ENCODE measurements around the gene SAAL1.
A peak's percentile ranks its signal among the peaks of the same experiment; 100 is the strongest.

The SAAL1 gene

DNA sequence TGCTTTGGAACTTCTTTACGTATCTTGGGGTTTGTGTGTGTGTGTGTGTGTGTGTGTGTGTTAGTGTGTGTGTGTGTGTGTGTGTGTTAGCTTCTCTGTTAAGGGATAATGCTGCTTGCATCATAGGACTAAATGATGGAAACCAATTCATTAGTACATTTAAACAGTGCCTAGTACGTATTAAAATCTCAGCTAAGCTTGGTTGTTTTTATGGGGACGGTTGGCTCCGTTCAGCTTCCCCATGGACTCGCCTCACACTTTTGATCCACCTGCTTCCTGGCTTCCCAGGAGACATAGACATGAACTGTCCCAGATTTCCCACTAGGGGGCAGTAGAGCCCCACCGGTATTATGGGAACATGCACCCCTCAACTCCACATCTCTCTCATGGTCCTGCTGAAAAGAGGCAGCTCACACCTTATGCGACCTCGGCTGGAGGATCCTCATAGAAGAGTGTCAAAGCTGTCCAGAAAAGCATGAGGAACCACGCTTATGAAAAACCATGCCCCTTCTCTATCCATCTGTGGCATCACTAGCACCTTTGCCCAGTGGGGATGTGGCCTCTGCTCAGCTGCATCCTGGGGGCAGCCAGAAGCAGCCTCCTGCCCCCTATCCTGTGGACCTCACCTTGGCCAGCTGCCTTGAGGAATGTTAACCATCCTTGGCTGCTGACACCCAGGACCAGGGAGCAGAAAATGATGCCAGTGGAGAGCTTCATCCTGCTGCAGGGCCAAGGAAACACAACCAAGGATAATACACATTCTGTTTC is 9.7 kb upstream of the SAAL1 start:
- Histone ChIP-seq H3K4me3 (no peak overlapping the region), H3K27ac (no peak overlapping the region), H3K27me3 (no peaks in the 10 kb centered on the region), H3K9ac (no peak overlapping the region), H3K4me2 (no peak overlapping the region), H3K4me1 (no peaks in the 10 kb centered on the region), H4K20me1 (no peaks in the 10 kb centered on the region), H3K36me3 (no peaks in the 10 kb centered on the region), H3K9me3 (no peaks in the 10 kb centered on the region)
- no peak for TF ChIP-seq Cebpa-rat (IDR thresholded peaks at IDR 0.05)

DNA sequence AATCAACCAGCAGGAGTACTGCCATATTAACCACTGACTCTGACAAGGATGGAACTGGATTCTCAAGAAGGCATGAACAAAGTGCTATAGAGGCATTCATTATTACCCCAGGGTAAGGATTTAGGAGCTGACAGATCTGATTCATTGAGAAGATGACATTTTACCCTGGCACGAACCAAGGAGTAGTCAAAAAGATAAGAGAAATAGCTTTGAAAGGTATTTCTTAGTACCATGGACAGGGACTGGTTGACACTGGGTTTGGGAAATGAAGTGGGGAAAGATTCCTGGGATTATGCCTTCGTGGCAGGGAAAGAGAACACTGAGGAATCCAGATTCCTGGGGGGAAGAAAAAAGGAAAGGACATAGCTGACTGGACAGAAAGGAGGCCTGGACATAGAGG is 5.1 kb upstream of the SAAL1 start:
- H3K36me3 ChIP-seq = no peaks in the 10 kb centered on the region
- no peak overlapping the region for H3K4me2 ChIP-seq
- no peaks in the 10 kb centered on the region for H3K9me3 ChIP-seq
- no peak overlapping the region for H3K27ac ChIP-seq
- no peaks in the 10 kb centered on the region for H4K20me1 ChIP-seq
- no peak for TF ChIP-seq Cebpa-rat (IDR thresholded peaks at IDR 0.05)
- no peaks in the 10 kb centered on the region for H3K4me1 ChIP-seq
- H3K27me3 ChIP-seq = no peaks in the 10 kb centered on the region
- no peak overlapping the region for H3K4me3 ChIP-seq
- no peak overlapping the region for H3K9ac ChIP-seq

DNA sequence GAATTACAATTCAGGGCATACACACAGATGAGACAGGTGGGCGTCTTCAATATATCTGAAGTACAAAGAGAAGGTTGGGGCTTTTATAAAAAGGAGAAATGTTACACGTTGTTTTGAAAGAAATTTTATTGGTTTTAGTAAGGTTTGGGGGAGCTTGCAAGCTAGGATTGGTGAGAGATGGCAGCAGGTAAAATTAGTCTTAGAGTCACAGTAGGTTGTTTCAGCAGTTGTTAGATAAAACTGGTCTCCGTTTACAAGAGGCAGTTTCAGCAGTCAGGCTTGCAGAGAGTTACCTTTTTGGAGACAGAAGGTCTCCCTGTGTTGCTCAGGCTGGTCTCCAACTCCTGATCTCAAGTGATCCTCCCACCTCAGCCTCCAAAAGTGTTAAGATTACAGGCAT is 2.4 kb upstream of the SAAL1 start:
- H3K9ac ChIP-seq = no peak overlapping the region
- no peaks in the 10 kb centered on the region for H3K27me3 ChIP-seq
- no peak overlapping the region for H3K4me2 ChIP-seq
- no peak for TF ChIP-seq Cebpa-rat (IDR thresholded peaks at IDR 0.05)
- H3K36me3 ChIP-seq = peaks cover 4% of the 10 kb centered on the region
- no peak overlapping the region for H3K4me3 ChIP-seq
- no peak overlapping the region for H3K27ac ChIP-seq
- H3K9me3 ChIP-seq = no peaks in the 10 kb centered on the region
- peaks cover 4% of the 10 kb centered on the region; the same call in 1 of the 2 replicates for H4K20me1 ChIP-seq
- H3K4me1 ChIP-seq = peaks cover 11% of the 10 kb centered on the region

DNA sequence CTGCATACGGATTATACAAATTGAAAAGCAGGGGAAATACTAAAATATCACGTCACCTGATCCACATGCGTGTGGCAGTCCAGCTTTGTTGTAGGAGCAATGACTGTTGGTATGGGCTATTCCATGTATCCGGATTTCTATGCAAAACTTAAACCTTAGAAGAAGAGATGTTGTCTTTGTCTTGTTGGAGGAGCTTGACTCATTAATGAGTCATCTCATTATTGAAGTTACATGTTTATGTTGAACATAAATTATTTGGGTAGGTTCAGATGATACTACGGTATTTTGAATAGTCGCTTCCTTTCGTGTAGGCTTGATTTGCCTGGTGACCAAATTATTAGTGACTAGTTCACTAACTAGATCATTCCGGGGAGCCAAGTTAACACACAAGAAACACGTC is 806 bp upstream of the SAAL1 start:
- Histone ChIP-seq H3K4me2 (no peak overlapping the region), H4K20me1 (peaks cover 7% of the 10 kb centered on the region; the same call in 1 of the 2 replicates), H3K9me3 (no peaks in the 10 kb centered on the region), H3K9ac (no peak overlapping the region), H3K27me3 (no peaks in the 10 kb centered on the region), H3K27ac (no peak overlapping the region), H3K4me1 (peaks cover 12% of the 10 kb centered on the region), H3K4me3 (no peak overlapping the region), H3K36me3 (peaks cover 20% of the 10 kb centered on the region)
- no peak for TF ChIP-seq Cebpa-rat (IDR thresholded peaks at IDR 0.05)

DNA sequence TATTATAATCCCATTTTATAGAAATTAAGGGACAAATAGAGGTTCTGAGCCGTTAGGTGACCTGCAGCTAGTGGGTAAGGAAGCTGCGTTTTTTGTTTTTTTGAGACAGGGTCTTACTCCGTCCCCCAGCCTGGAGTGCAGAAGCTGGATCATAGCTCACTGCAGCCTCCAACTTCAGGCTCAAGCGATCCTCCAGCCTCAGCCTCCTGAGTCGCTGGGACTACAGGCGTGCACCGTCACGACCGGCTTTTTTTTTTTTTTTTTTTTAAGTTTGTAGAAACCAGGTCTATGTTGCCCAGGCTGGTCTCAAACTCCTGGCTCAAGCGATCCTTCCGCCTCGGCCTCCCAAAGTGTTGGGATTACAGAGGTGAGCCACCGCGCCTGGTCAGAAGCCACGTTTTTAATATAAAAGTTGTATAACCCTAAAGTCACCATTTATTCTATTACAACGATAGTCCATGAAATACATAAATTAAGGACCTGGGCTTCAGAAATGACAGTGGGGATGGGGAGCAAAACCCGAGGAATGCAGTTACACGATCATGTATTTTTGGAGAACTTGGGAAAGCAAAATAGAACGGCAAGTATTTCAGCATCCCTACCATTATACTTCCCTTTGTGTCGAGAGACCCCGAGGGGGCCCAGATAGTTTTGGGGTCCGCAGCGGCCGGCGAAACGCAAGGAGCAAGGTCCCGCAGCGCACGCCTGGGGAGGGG is 638 bp downstream of the SAAL1 start:
- peaks cover 32% of the 10 kb centered on the region for H3K36me3 ChIP-seq
- H3K9ac ChIP-seq = peak overlapping the region; percentile 96
- H3K4me3 ChIP-seq = peak overlapping the region; percentile 99
- H3K9me3 ChIP-seq = no peaks in the 10 kb centered on the region
- H3K4me1 ChIP-seq = peaks cover 20% of the 10 kb centered on the region
- peak overlapping the region; percentile 85 for H3K4me2 ChIP-seq
- H4K20me1 ChIP-seq = peaks cover 13% of the 10 kb centered on the region
- TF ChIP-seq Cebpa-rat (IDR thresholded peaks at IDR 0.05) = no peak
- H3K27ac ChIP-seq = peak overlapping the region; percentile 93
- H3K27me3 ChIP-seq = no peaks in the 10 kb centered on the region

DNA sequence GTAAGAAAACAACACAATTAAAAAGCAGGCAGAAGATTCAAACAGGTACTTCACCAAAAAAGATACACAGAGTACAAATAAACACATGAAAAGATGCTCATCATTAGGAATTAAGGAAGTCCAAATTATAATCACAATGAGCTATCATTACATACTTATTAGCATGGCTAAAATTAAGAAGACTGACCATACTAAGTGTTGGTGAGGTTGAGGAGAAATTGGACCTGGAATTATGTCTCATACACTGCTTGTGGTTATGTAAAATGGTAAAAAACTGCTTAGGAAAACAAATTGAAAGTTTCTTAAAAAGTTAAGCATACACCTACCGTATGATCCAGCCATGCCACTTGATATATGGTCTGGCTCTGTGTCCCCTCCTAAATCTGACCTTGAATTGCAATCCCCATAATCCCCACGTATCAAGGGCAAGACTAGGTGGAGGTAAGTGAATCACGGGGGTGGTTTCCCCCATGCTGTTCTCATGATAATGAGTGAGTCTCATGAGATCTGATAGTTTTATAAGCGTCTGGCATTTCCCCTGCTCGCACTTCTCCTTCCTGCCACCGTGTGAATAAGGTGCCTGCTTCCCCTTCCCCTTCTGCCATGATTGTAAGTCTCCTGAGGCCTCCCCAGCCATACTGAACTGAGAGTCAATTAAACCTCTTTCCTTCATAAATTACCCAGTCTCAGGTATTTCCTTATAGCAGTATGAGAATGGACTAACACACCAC is 4.8 kb downstream of the SAAL1 start:
- Histone ChIP-seq H3K9me3 (no peaks in the 10 kb centered on the region), H3K4me3 (no peak overlapping the region), H3K27ac (no peak overlapping the region), H3K9ac (no peak overlapping the region), H3K4me1 (peaks cover 20% of the 10 kb centered on the region), H4K20me1 (peaks cover 47% of the 10 kb centered on the region), H3K36me3 (peaks cover 73% of the 10 kb centered on the region), H3K27me3 (no peaks in the 10 kb centered on the region), H3K4me2 (peak overlapping the region; percentile 5; the same call in 1 of the 2 replicates)
- TF ChIP-seq Cebpa-rat (IDR thresholded peaks at IDR 0.05) = no peak

DNA sequence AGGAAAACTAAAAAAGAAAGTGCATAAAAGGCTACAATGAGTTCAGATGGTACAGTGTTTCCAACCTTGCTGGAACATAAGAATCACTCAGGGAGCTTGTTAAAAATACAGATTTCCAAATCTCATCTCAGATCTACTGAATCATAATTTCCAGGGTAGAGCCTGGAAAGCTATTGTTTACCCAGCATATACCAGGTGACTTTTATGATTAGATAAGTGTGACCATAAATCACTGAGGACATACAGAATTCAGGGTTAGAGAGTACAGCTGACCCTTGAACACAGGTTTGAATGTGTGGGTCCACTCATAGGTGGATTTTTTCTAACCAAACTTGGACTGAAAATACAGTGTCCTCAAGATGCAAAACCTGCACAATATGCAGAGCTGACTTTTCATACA is 11.9 kb downstream of the SAAL1 start:
- TF ChIP-seq Cebpa-rat (IDR thresholded peaks at IDR 0.05) = no peak
- no peak overlapping the region for H3K4me2 ChIP-seq
- H4K20me1 ChIP-seq = peaks cover 35% of the 10 kb centered on the region
- H3K27me3 ChIP-seq = no peaks in the 10 kb centered on the region
- H3K4me3 ChIP-seq = no peak overlapping the region
- H3K36me3 ChIP-seq = peaks cover 99% of the 10 kb centered on the region
- H3K27ac ChIP-seq = no peak overlapping the region
- H3K9me3 ChIP-seq = no peaks in the 10 kb centered on the region
- H3K9ac ChIP-seq = no peak overlapping the region
- no peaks in the 10 kb centered on the region for H3K4me1 ChIP-seq

DNA sequence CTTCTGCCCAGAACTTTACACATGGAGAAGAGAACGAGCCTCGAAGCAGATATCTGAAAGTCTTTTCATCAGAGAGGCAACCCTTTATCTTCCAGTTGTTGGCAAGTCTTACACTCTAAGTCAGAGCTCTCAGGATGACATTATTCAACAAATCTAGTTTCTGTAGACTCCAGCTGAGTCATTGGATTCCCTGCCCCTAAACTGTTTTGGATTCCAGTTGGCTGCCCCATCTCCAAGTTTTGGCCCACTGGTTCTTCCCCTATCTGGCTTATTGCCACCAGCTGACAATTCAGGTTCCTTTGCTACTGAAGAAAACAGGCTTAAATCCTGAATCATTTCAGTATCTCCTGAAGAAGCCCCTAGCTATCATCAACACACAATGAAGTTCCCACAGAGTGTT is 14.2 kb downstream of the SAAL1 start:
- H3K4me2 ChIP-seq = no peak overlapping the region
- no peaks in the 10 kb centered on the region for H3K27me3 ChIP-seq
- no peaks in the 10 kb centered on the region for H3K9me3 ChIP-seq
- H3K4me1 ChIP-seq = no peaks in the 10 kb centered on the region
- H3K27ac ChIP-seq = no peak overlapping the region
- no peak overlapping the region for H3K4me3 ChIP-seq
- H3K36me3 ChIP-seq = peaks cover 99% of the 10 kb centered on the region
- no peak overlapping the region for H3K9ac ChIP-seq
- no peak for TF ChIP-seq Cebpa-rat (IDR thresholded peaks at IDR 0.05)
- peaks cover 13% of the 10 kb centered on the region; the same call in 1 of the 2 replicates for H4K20me1 ChIP-seq

DNA sequence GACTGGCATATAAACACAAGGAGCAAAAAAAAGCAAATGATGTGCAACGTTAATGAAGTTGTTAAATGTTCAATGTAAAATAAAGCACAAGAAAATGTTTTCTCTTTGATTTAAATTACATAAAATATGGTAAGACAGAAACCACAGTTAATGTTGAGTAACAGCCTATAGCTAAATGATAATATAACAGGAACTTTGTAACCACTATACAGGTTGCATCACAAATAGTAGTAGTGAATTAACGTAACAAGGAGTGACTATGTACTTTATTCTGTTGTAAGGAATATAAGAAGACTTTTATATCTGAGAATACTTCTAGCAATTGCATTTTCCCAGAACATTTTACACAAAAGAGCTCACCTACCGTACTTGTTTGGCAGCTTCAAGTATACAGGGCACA is 16.9 kb downstream of the SAAL1 start:
- peaks cover 96% of the 10 kb centered on the region for H3K36me3 ChIP-seq
- H3K4me1 ChIP-seq = no peaks in the 10 kb centered on the region
- H3K27ac ChIP-seq = no peak overlapping the region

More for the DNA sequence above, 16.9 kb downstream of the SAAL1 start:
- Histone ChIP-seq H3K9ac (no peak overlapping the region), H3K9me3 (no peaks in the 10 kb centered on the region), H3K4me3 (no peak overlapping the region), H3K4me2 (no peak overlapping the region), H3K27me3 (no peaks in the 10 kb centered on the region), H4K20me1 (0 out of 2 replicates have a peak, but pooled peaks cover 6% of the 10 kb centered on the region)
- no peak for TF ChIP-seq Cebpa-rat (IDR thresholded peaks at IDR 0.05)
